ENCODE results near the gene PSG3.
"Not testable (repeated sequence)": the region's sequence is repeated elsewhere in the genome, so short reads cannot be mapped to it uniquely, and the experiment has no call there.

The PSG3 gene

DNA sequence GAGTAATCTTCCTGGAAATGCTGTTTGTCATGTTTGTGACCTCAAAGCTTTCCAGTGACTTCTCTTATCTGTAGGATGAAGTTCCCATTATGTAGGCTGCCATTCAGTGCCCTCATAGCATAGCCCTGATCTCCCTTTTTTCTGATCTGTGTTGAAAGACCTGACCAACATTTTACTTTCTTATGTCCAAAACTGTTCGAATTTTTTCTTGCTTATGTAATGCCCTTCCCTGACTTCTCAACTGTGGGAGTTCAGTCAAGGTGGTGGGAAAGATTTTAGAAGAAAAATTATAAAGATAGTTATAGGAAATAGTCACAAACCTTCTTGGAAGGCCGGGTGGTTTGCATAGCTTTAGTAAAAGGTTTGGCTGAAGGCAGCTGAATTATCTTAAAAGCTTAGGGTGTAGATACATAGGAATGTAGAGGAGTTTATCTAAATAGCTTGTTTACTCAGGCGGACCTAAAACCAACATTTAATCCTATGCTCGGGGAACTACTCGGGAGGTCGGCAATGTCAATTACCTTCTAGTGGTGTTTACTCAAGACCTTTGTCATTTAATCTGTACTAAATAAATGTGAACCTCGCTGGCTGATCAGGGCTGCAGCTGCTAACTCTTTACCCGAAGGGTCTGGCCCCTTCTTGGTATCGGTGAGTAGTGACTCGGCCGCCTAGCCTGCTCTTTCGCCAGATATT lies 44.3 kb downstream of the PSG3 start:
- DNase-seq (ENCODE audit: extremely low read depth in 1 of 2, low read depth in 1 of 2): no peak

DNA sequence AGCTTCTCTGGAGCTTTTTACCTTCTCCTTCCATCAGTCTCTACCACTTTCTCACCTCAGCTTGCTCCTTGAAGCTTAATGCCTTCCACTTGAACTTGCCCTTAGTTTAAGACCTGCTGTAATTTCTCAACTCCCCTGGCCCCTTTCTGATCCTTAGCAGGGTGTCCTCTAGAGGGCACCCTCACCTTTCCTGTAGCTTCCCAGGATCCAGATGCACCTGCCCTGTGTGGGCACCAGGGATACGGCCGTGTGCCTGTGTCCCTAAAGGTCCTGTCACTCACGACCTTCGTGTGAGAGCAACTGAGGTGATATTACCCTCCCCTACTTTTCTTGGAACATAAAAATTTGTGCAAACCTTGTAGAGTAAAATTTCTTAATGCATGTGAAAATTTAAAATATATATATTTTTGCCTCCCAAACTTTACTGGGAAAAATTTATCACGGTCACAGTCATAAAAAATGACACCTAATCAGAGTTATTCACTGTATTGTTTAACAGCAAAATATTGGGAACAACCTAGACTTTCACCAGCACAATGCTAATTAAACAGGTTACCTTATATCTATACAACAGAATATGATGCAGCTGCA lies 46.4 kb downstream of the PSG3 start:
- no peak for DNase-seq (ENCODE audit: extremely low read depth in 1 of 2, low read depth in 1 of 2)

DNA sequence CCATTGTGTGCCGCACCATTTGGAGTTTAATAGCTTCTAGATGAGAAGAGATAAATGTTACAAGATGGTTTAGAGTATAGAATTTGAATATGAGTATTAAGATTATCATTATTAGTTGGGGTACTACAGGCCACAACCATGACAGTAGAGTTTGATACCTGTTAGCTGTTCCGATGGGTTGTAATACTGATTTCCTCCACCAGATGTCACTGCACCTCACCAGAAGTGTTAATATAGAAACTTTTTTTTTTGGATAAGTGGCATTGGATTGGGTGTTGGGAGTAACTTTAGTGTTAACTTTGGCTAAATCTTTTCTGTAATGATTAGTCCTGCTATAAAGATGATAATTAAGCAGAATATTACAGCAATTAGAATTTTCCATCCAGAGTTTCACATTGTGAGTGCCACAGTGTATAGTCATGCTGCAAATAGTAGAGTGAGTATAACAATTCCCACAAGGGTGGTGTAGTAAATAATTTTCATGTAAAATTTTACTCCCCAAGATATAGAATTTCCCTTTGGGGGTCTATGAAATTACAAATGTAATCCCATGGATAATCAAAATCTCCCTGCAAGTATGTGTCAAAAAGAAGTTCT lies 56.3 kb downstream of the PSG3 start:
- DNase-seq (ENCODE audit: extremely low read depth in 1 of 2, low read depth in 1 of 2): no peak

GRCh38 chr19:42676326-42676725 lies 64.0 kb downstream of the PSG3 start:
- DNase-seq (ENCODE audit: extremely low read depth in 1 of 2, low read depth in 1 of 2): not testable (repeated sequence)

DNA sequence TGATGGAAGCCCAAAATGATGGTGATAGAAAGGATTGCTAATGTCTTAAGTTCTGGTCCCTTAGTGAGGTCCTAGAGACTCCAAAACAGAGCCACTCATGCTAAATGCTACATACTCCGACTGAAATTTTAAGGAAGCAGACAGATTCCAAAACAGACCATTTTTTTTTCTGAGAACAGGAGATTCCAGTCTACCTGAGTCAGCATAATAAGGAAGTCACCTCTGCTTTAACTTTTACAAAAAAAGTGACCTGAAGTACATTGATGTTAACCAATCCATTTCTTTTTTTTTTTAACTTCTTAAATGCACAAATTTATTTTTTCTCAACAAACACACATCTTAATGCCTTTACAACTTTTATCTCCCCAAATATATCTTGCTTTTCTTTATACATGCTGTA lies 65.7 kb downstream of the PSG3 start:
- DNase-seq (ENCODE audit: extremely low read depth in 1 of 2, low read depth in 1 of 2): not testable (repeated sequence)
